PC-9 (cell line): ENCODE measurements around the gene GALNT7. TPM values are rescaled to one million over a fixed set of nuclear protein-coding genes. Genes with fewer than 3 reads are reported as not detected.

Experiments used
- BruUV-seq: library from RNA; stranded (reverse); fragments of 400-500 nt; replicated peaks from 2 replicates; lab custom pipeline; 2021; lab: Mats Ljungman, UMichigan
- CTCF ChIA-PET: fragments of 300-600 bp; sonication (Branson Sonifier 250); formaldehyde crosslinking; loops from one replicate; lab custom pipeline; 2022; ENCODE audit warnings: antibody characterized with exemption; lab: Charles Lee
- POLR2A ChIA-PET: fragments of 300-600 bp; sonication (Branson Sonifier 250); formaldehyde crosslinking; loops from one replicate; lab custom pipeline; 2022; ENCODE audit warnings: antibody characterized with exemption; ENCODE audit not compliant: unreplicated experiment; lab: Charles Lee
- DNase-seq, 2 experiments: peaks; one replicate each; pipeline versions ENCODE4 v3.0.0 to v3.0.0-alpha.2; 2015 to 2022; ENCODE audit warnings: mixed read lengths in 1 of 2
- H2AFZ ChIP-seq: fragments of 200-600 bp; sonication (generic); 2 replicates; pipeline ENCODE4 v1.8.1; 2017; ENCODE audit warnings: antibody characterized with exemption
- H3F3A ChIP-seq: fragments of 200-600 bp; sonication (generic); 2 replicates; pipeline ENCODE4 v1.8.1; 2017; ENCODE audit warnings: antibody characterized with exemption, mild to moderate bottlenecking, low read depth; ENCODE audit not compliant: insufficient read depth
- H3K27ac ChIP-seq: fragments of 200-600 bp; sonication (generic); 2 replicates; pipeline ENCODE4 v1.6.1; 2016; ENCODE audit warnings: mixed run types
- H3K27me3 ChIP-seq: fragments of 200-600 bp; sonication (generic); 2 replicates; pipeline ENCODE4 v1.6.1; 2016; ENCODE audit warnings: low read depth, mixed run types; ENCODE audit not compliant: insufficient read depth
- H3K36me3 ChIP-seq: fragments of 200-600 bp; sonication (generic); 2 replicates; pipeline ENCODE4 v1.6.1; 2016; ENCODE audit warnings: low read depth, mixed run types
- H3K4me1 ChIP-seq: fragments of 200-600 bp; sonication (generic); replicated peaks from 2 replicates; pipeline ENCODE4 v1.6.1; 2016; ENCODE audit warnings: mixed run types; ENCODE audit not compliant: insufficient read depth
- H3K4me2 ChIP-seq: fragments of 200-600 bp; sonication (generic); 2 replicates; pipeline ENCODE4 v1.6.1; 2017; ENCODE audit warnings: mixed run types
- H3K4me3 ChIP-seq: fragments of 200-600 bp; sonication (generic); 2 replicates; pipeline ENCODE4 v1.6.1; 2016; ENCODE audit warnings: mixed run types
- H3K79me2 ChIP-seq: fragments of 200-600 bp; sonication (generic); 2 replicates; pipeline ENCODE4 v1.6.1; 2017; ENCODE audit warnings: low read depth, mixed run types
- H3K9me2 ChIP-seq: fragments of 200-600 bp; sonication (generic); 2 replicates; pipeline ENCODE4 v1.8.1; 2017; ENCODE audit warnings: mild to moderate bottlenecking; ENCODE audit not compliant: insufficient read depth
- H3K9me3 ChIP-seq: fragments of 200-600 bp; sonication (generic); 2 replicates; pipeline ENCODE4 v1.8.1; 2016; ENCODE audit warnings: low read depth; ENCODE audit not compliant: insufficient read depth
- H4K20me1 ChIP-seq: fragments of 200-600 bp; sonication (generic); 2 replicates; pipeline ENCODE4 v1.8.1; 2017; ENCODE audit not compliant: insufficient read depth
- CTCF ChIP-seq: fragments of 200-600 bp; sonication (generic); conservative IDR thresholded peaks from 2 replicates; pipeline ENCODE4 v1.6.1; 2017; ENCODE audit warnings: mixed run types, antibody characterized with exemption, mild to moderate bottlenecking, moderate library complexity
- EZH2 ChIP-seq: fragments of 200-600 bp; sonication (generic); IDR thresholded peaks from 2 replicates; pipeline ENCODE4 v1.8.0; 2017; ENCODE audit warnings: antibody characterized with exemption, low read depth
- intact Hi-C: fragments of 100-400 bp; cut with micrococcal nuclease; formaldehyde crosslinking; loops from one replicate; pipeline ENCODE4 v1.10.0; 2022; ENCODE audit not compliant: unreplicated experiment
- total RNA-seq: library from RNA; stranded (reverse); gene quantifications from 2 replicates; pipeline ENCODE4 v1.2.3, GENCODE V29; 2021

Gene GALNT7
- total RNA-seq, 1 experiment from 2014 or later = 57.2 TPM

DNA sequence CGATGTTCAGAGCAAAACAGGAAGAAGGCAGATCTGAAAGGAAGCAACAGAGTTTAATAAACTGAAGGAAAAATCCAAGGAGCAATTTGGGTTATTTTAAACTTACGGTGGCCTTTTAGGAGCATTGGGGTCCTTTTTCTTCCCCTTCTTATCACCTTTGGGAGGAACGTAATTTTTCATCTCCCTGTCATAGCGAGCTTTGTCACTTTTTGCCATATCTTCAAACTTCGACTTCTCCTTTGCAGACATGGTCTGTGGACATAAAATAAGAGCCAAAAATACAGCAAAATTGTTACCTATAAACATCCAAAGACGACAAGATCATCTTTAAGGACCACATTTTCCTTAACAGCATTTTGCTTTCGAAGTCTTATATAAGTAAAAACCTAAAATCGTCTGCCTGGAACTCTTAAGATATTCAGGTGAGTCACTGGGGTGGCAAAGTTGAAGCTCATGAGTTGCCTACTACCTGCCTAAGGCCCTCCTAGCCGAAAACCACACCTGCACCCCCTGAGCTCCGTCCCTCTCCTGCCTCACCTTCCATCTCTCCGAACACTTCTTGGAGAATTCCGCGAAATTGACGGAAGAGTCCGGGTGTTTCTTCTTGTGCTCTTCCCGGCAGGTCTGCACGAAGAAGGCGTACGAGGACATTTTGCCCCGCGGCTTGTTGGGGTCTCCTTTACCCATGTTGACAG lies 164.5 kb downstream of the GALNT7 start:
- Histone ChIP-seq H3K4me3 (peak overlapping the region; percentile 94), H3K36me3 (no peaks in the 10 kb centered on the region), H3K9me2 (no peaks in the 10 kb centered on the region), H4K20me1 (no peaks in the 10 kb centered on the region), H3K4me2 (peak overlapping the region; percentile 84), H3K79me2 (peaks cover 31% of the 10 kb centered on the region), H3K4me1 (peaks cover 25% of the 10 kb centered on the region), H2AFZ (no peak overlapping the region), H3K27me3 (no peaks in the 10 kb centered on the region), H3K27ac (no peak overlapping the region), H3K9me3 (no peaks in the 10 kb centered on the region), H3F3A (peaks cover 18% of the 10 kb centered on the region; the same call in 1 of the 2 replicates)
- ChIA-PET POLR2A (interaction anchor here (0.6 to 0.7 kb wide), 2 partner anchors 89 to 445 kb away, joined by 3 to 6 read pairs; no protein-coding TSS in a partner anchor), CTCF (interaction anchor here (0.6 kb wide), 2 partner anchors 83 to 149 kb away, joined by 3 to 5 read pairs; no protein-coding TSS in a partner anchor)
- TSS peak; percentile 62 for BruUV-seq
- peak in 1 of 2 experiments; percentile 38 for DNase-seq
- TF ChIP-seq EZH2 (no peak), CTCF (no peak)
- intact Hi-C loops = no loop called here

DNA sequence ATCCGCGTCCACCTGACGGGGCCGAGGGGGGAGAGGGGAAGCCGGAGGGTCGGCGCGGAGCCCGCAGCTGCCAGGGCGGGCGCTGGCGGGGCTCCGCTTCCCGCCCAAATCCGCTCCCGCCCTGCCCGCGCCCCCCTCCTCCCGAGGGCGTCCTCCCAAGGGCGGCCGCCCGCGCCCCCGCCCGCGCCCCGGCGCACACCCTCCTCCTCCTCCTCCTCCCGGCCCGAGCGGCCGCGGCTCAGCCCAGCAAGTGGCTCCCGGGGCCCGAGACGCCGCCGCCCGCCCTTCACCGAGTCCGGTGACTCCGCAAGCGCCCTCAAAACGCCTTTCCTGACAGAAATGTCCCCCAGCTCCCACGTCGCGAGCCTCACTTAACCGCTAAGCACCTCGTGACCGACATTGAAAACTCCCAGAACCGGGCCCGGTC lies 165.1 kb downstream of the GALNT7 start:
- peaks cover 18% of the 10 kb centered on the region; the same call in 1 of the 2 replicates for H3F3A ChIP-seq
- TF ChIP-seq CTCF (no peak), EZH2 (no peak)
- H3K36me3 ChIP-seq = no peaks in the 10 kb centered on the region
- H3K9me3 ChIP-seq = no peaks in the 10 kb centered on the region
- peak in 1 of 2 experiments; percentile 31 for DNase-seq
- H3K27me3 ChIP-seq = no peaks in the 10 kb centered on the region
- H2AFZ ChIP-seq = peak overlapping the region; percentile 97
- CTCF ChIA-PET = interaction anchor here (0.6 kb wide), 1 partner anchor 148 kb away, joined by 3 read pairs; no protein-coding TSS in a partner anchor
- peak overlapping the region; percentile 84 for H3K4me2 ChIP-seq
- no TSS peak for BruUV-seq
- H3K27ac ChIP-seq = peak overlapping the region; percentile 79
- peaks cover 31% of the 10 kb centered on the region for H3K79me2 ChIP-seq
- no peaks in the 10 kb centered on the region for H4K20me1 ChIP-seq
- H3K4me1 ChIP-seq = peaks cover 25% of the 10 kb centered on the region
- intact Hi-C loops = loop anchor here (1.0 kb wide), 2 partner anchors 37 to 142 kb away; partner anchors contain the start of gene SAP30
- H3K9me2 ChIP-seq = no peaks in the 10 kb centered on the region
- peak overlapping the region; percentile 94 for H3K4me3 ChIP-seq
- POLR2A ChIA-PET = no interaction called here

DNA sequence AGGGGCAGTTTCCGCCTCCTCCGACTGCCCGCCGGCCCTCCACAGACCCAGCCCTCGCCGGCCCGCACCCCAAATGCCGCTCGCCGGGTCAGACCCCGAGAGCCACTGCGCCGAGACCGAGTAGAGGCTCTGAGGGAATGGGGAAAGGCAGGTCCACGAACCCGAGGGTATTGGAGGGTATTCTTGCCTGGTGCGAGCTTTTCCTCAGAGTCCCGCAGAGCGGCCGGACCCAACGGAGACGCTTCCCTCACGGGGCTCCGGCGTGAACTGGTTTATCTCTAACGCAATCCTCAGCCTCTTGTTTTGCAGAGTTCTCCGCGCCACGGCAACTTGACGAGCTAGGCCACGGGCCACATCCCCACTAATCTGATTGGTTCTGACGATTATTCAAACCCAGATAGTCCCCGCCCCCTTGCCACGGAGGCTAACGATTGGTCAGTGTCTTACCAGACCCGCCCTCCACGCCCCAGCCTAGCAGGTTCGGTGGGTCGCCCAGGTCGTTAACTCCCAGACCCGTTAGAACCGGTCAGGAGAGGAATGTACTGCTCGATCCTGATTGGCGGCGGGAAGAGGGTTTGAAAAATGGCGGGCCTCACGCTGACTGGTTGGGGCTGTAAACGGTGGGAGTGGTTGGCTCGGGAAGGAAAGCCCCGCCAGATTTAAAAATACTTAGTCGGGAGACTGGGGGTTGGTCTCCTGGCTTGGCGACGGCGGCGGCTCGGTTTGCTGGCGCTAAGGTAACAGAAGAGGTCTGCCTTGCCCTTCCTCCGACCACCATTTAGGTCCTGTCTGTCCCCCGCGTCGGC lies 165.7 kb downstream of the GALNT7 start, which contains the start of gene HMGB2:
Gene HMGB2, minus strand, starts transcription at position 274 of the 806 bp plus-strand sequence. CDS start 709 bp downstream, outside the sequence.
- POLR2A ChIA-PET = interaction anchor here (0.5 to 0.7 kb wide), 5 partner anchors 35 to 361 kb away, joined by 3 to 6 read pairs (median 4); no protein-coding TSS in a partner anchor
- peak within 1 kb of the TSS; percentile 79 for H3K27ac ChIP-seq
- peak within 1 kb of the TSS; percentile 96 for H3K4me3 ChIP-seq
- CTCF ChIA-PET = interaction anchor here (0.6 kb wide), 1 partner anchor 1338 kb away, joined by 5 read pairs; no protein-coding TSS in a partner anchor
- H3K4me1 ChIP-seq = peaks cover 25% of the 10 kb centered on the region
- peak within 1 kb of the TSS; percentile 99 for H2AFZ ChIP-seq
- H3K9me2 ChIP-seq = no peaks in the 10 kb centered on the region
- peaks cover 31% of the 10 kb centered on the region for H3K79me2 ChIP-seq
- H4K20me1 ChIP-seq = no peaks in the 10 kb centered on the region
- no peaks in the 10 kb centered on the region for H3K27me3 ChIP-seq
- intact Hi-C loops = loop anchor here (1.0 kb wide), 2 partner anchors 36 to 143 kb away; partner anchors contain the start of gene SAP30
- peak; percentile 96 to 99 for DNase-seq
- no TSS peak for BruUV-seq
- peaks cover 18% of the 10 kb centered on the region; the same call in 1 of the 2 replicates for H3F3A ChIP-seq
- no peak for TF ChIP-seq EZH2
- no peak for TF ChIP-seq CTCF
- H3K9me3 ChIP-seq = no peaks in the 10 kb centered on the region
- no peaks in the 10 kb centered on the region for H3K36me3 ChIP-seq
- H3K4me2 ChIP-seq = peak within 1 kb of the TSS; percentile 98
